Heart right ventricle (tissue), 16 donors: ENCODE results near the gene ARL8B. TPM values are rescaled to one million over a fixed set of nuclear protein-coding genes. Genes with fewer than 3 reads are reported as not detected.

ENCODE experiments used
- ATAC-seq, 8 donors: fragments of 200-7000 bp; cut with Tn5 transposase; one replicate each; pipeline ENCODE4 v1.9.1; 2020; ENCODE audit warnings: mild to moderate bottlenecking in 8 of 8, moderate library complexity in 8 of 8, moderate number of reproducible peaks in 1 of 8
- DNase-seq, 2 donors: peaks; one replicate each; pipeline ENCODE4 v3.0.0-alpha.2; 2020
- H3K27ac ChIP-seq, 10 donors: fragments of 200-600 bp; sonication (generic) in 2 of 10; one replicate each; pipeline versions ENCODE4 v1.5.0 to v1.8.0; 2020 to 2022; ENCODE audit warnings: mild to moderate bottlenecking in 3 of 10
- H3K27me3 ChIP-seq, 7 donors: fragments of 200-600 bp; one replicate each; pipeline ENCODE4 v1.8.0; 2021 to 2022; ENCODE audit warnings: mild to moderate bottlenecking in 2 of 7
- H3K36me3 ChIP-seq, 9 donors: fragments of 200-600 bp; sonication (generic) in 1 of 9; one replicate each; pipeline versions ENCODE4 v1.5.0 to v1.8.0; 2020 to 2022; ENCODE audit warnings: mild to moderate bottlenecking in 2 of 9
- H3K4me1 ChIP-seq, 9 donors: fragments of 200-600 bp; sonication (generic) in 1 of 9; one replicate each; pipeline versions ENCODE4 v1.5.0 to v1.8.0; 2020 to 2022; ENCODE audit warnings: mild to moderate bottlenecking in 4 of 9
- H3K4me3 ChIP-seq, 10 donors: fragments of 200-600 bp; sonication (generic) in 2 of 10; one replicate each; pipeline versions ENCODE4 v1.5.0 to v1.8.0; 2020 to 2022; ENCODE audit warnings: mild to moderate bottlenecking in 7 of 10, moderate library complexity in 2 of 10
- H3K9me3 ChIP-seq, 11 donors: fragments of 200-600 bp in 10 of 11; sonication (generic) in 2 of 11; one replicate each; pipeline versions ENCODE4 v1.5.0 to v1.8.0; 2013 to 2022; ENCODE audit warnings: mild to moderate bottlenecking in 2 of 11, control low read depth in 1 of 11, moderate library complexity in 1 of 11
- WGBS, 2 donors: extraction: QIAGEN DNeasy Blood & Tissue Kit; methylation state at CpG; one replicate each; pipeline ENCODE4 v1.1.7; 2013; ENCODE audit warnings: inconsistent platforms in 1 of 2; 5-methylcytosine and 5-hydroxymethylcytosine counted together
- intact Hi-C, 10 donors: fragments of 100-400 bp; cut with DNase I; formaldehyde crosslinking; loops; one replicate each; pipeline versions ENCODE4 v1.11.1 to v1.14.2; 2022
- polyA plus RNA-seq, 2 donors: library from polyadenylated mRNA; stranded (reverse); fragments of 200-250 nt; gene quantifications; one replicate each; pipeline ENCODE4 v1.2.3, GENCODE V29; 2013
- total RNA-seq, 10 donors: library from RNA; stranded (reverse); fragmentation: NEBNext Ultra II Directional in 3 of 10; extraction: Animal tissue kit (Norgen Biotek cat#: 25700) in 3 of 10; gene quantifications; one replicate each; pipeline versions ENCODE4 v1.2.1 to v1.2.4, GENCODE V29; 2021 to 2023
- TF ChIP-seq, protein P1 (sequence below), 9 donors: fragments of 200-600 bp; sonication (generic) in 2 of 9; IDR thresholded peaks; one replicate each; pipeline versions ENCODE4 v1.5.0 to v1.8.0; 2021 to 2022; ENCODE audit warnings: antibody characterized with exemption in 9 of 9, mild to moderate bottlenecking in 5 of 9, moderate library complexity in 1 of 9
- donor health status: Arrhythmogenic right ventricular cardiomyopathy.
- donor health status: ischemic (EF 13 %, LVEDD 7.1; RV severe dilation, severe dysfunction).
- donor health status: healthy with polysubstance abuse.
- donor health status: DM: no; HTN: yes; CAD: no.
- donor health status: DM: no; HTN: no; CAD: no.
- donor health status: ischemic (EF 25% LVEDD 6.9; RV normal size, moderate dysfunction).
- donor health status: ischemic (EF 25% LVEDD 5.7; RV mildly dilated, moderate dysfunction).
- donor health status: healthy.
- donor health status: DM: yes; HTN: yes; CAD: no.
- donor health status: Ischemic cardiomyopathy.
- donor health status: ischemic (EF 35%, LVEDD 5.7; RV mildly dilated, moderate dysfunction).
- donor health status: nonischemic (EF 11% LVEDD 7.7; RV severe dilation, severe dysfunction).
- donor health status: DM: yes; HTN: yes; CAD: no.
- donor health status: PGD.
- donor health status: ischemic (EF 29% LVEDD 5.4; RV normal size, mild dysfunction).
- donor health status: nonischemic (EF 23%, LVEDD 6.1; RV moderate dilation, normal function).

ARL8B gene
- total and polyA plus RNA-seq, 12 donors: 31.7 to 74.1 (median 65.3) TPM

DNA sequence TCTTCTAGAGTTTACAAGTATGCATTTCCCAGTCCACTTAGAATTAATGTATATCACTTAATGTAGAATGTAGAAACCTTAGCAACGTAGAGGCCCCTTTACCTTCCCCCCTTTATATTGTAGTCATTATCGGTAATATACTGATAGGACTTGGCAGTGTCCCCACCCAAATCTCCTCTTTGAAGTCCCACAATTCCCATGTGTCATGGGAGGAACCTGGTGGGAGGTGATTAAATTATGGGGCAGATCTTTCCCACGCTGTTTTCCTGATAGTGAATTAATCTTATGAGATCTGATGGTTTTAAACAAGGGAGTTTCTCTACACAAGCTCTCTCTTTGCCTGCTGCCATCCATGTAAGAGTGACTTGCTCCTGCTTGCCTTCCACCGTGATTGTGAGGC is 31.0 kb downstream of the ARL8B start:
- Histone ChIP-seq H3K27me3 (no peaks in the 10 kb centered on the region), H3K27ac (no peak overlapping the region), H3K4me1 (peaks cover 0 to 40% (median 11%) of the 10 kb centered on the region in 9 donors), H3K4me3 (no peak overlapping the region), H3K9me3 (no peaks in the 10 kb centered on the region), H3K36me3 (no peaks in the 10 kb centered on the region)
- DNase-seq (no peak), ATAC-seq (no peak)
- TF ChIP-seq, protein P1, sequence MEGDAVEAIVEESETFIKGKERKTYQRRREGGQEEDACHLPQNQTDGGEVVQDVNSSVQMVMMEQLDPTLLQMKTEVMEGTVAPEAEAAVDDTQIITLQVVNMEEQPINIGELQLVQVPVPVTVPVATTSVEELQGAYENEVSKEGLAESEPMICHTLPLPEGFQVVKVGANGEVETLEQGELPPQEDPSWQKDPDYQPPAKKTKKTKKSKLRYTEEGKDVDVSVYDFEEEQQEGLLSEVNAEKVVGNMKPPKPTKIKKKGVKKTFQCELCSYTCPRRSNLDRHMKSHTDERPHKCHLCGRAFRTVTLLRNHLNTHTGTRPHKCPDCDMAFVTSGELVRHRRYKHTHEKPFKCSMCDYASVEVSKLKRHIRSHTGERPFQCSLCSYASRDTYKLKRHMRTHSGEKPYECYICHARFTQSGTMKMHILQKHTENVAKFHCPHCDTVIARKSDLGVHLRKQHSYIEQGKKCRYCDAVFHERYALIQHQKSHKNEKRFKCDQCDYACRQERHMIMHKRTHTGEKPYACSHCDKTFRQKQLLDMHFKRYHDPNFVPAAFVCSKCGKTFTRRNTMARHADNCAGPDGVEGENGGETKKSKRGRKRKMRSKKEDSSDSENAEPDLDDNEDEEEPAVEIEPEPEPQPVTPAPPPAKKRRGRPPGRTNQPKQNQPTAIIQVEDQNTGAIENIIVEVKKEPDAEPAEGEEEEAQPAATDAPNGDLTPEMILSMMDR (IDR thresholded peaks at IDR 0.05): no peak
- intact Hi-C loops: loop anchor here in 1 of 10 donors (2.0 kb wide), 1 partner anchor 70 kb away; no protein-coding TSS in a partner anchor
- WGBS, 2 donors: 81 to 83% methylated on average over 4 of the region's 4 CpGs

DNA sequence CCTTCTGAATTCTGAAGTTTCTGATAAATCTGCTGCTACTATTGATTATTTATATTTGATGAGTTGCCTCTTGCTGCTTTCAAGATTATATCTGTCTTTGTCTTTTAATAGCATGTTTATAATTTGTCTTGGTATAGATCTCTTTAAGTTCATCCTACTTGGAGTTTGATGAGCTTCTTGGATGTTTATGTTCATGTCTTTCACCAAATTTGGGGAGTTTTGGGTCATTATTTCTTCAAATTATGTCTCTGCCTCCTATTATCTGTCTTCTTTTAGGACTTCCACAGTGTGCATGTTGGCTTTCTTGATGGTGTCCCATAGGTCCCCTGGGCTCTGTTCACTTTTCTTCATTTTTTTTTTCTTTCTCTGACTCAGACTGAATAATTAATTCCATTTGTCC is 33.1 kb downstream of the ARL8B start:
- no peak for DNase-seq
- TF ChIP-seq, protein P1 (IDR thresholded peaks at IDR 0.05): no peak
- ATAC-seq: no peak
- Histone ChIP-seq H3K4me3 (no peak overlapping the region), H3K36me3 (no peaks in the 10 kb centered on the region), H3K4me1 (peaks cover 0 to 31% (median 10%) of the 10 kb centered on the region in 9 donors), H3K27me3 (no peaks in the 10 kb centered on the region), H3K27ac (no peak overlapping the region), H3K9me3 (no peaks in the 10 kb centered on the region)
- intact Hi-C loops: no loop called here

DNA sequence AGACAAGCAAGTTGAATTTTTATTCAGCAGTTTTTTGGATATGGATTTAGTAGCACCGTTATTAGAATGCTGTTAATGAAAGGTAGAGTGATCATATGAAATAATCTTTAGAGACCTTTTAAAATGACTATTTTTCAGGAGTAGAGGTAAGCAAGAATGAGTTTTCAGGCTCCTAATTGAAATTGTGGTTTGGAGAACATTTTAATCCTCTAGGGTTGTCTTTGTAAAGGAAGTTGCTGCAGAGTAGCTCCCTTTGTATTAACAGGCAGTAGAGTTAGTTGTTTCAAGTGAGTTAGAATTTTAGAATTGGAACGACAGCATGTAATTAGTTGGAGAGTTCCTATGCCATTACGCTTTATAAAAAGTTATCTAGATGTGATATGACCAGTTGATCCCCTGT is 38.2 kb downstream of the ARL8B start:
- Histone ChIP-seq H3K4me3 (no peak overlapping the region), H3K27me3 (no peaks in the 10 kb centered on the region), H3K9me3 (no peaks in the 10 kb centered on the region), H3K36me3 (no peaks in the 10 kb centered on the region), H3K27ac (no peak overlapping the region), H3K4me1 (peaks cover 0 to 60% (median 31%) of the 10 kb centered on the region in 9 donors)
- WGBS, 2 donors: 67 to 73% methylated on average over 3 of the region's 3 CpGs
- peak in 1 of 8 donors; percentile 4 for ATAC-seq
- no peak for DNase-seq
- intact Hi-C loops: no loop called here
- TF ChIP-seq, protein P1 (IDR thresholded peaks at IDR 0.05): no peak

DNA sequence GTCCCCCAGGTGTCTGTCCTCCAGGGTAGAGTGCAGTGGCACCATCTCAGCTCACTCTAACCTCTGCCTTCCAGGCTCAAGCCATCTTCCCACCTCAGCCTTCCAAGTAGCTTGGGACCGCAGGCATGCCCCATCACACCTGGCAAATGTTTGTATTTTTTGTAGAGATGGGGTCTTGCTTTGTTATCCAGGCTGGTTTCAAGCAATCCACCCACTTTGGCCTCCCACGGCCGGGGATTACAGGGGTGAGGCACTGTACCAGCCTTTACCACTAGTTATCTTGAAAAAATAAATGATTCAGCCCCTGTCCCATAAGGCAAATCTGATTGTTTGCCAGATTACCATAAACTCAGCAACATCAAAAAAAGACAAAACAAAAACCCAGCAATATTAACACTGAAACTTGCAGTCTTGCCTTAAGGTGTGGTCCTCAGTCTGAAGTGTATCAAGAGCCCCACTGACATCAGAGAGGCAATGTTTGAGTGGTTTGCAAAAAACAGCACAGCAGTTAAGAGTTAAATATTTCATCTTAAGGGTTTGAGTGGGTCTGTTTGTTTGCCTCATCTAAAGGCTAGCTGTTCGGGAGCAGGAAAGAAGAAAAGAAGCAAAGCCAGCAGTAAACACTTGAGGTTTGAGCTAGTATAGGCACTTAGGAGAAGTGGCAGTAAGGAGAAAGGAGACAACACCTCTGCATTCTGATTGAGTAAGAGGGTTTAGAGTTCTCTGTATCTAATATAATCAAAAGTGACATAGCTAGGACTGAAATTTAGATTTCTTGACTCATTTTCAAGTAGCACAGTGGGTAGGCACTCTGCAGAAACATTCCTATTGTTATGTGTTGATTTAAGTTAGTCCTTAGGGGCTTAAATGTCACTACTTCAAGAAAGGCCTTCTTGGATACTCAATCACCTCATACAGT is 39.1 kb downstream of the ARL8B start:
- H3K4me3 ChIP-seq: no peak overlapping the region
- ATAC-seq (no peak), DNase-seq (no peak)
- WGBS, 2 donors: 70 to 76% methylated on average over 4 of the region's 4 CpGs
- TF ChIP-seq, protein P1 (IDR thresholded peaks at IDR 0.05): no peak
- no peaks in the 10 kb centered on the region for H3K9me3 ChIP-seq
- no peak overlapping the region for H3K27ac ChIP-seq
- intact Hi-C loops: no loop called here
- no peaks in the 10 kb centered on the region for H3K36me3 ChIP-seq
- H3K4me1 ChIP-seq: peaks cover 0 to 68% (median 35%) of the 10 kb centered on the region in 9 donors
- no peaks in the 10 kb centered on the region for H3K27me3 ChIP-seq
